HG03045 (cell line): ENCODE measurements around the gene AKT2.
"Not testable (repeated sequence)": the region's sequence is repeated elsewhere in the genome, so short reads cannot be mapped to it uniquely, and the experiment has no call there.

Experiments used
- ATAC-seq: cut with Tn5 transposase; IDR thresholded peaks from one replicate; pipeline ENCODE4 v1.9.1; 2021; ENCODE audit warnings: mild to moderate bottlenecking, moderate library complexity; ENCODE audit not compliant: unreplicated experiment

Gene AKT2

DNA sequence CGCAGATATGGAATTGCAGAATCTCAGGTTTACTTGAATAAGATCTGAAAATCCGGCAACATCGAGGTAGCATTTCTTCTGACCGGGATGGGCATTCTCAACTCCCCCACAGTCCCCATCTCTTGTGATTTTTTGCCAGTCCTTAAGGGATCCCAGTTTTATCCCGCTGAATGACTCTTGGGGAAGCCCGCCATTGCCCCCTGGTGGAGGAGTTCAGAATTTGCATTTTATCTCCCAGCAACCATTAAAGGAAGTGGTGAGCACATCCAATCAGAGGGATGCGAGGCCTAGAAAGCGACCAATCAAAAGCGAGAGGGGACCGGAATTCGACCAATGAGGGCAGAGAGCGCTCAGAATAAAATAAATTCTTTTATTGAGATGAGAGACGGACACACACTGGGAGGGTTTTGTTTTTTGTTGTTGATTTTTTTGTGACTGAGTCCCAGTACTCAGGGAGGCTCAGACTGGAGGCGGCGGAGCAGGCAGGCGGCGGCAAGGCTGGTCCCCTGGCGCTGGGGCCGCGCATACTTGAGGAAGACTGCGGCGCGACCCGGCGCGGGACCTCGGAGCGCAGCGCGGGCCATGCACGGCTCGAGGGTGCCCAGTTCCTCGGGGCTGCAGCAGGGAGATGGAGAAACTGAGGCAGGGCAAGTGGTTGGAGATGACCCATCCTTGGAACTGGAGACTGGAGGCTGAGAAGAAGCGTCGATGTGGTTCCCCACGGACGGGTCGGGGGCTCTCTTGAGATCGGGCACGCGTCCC lies 63.1 kb downstream of the AKT2 start:
- no peak for ATAC-seq

GRCh38 chr19:40220674-40221073 lies 64.5 kb downstream of the AKT2 start:
- no peak for ATAC-seq

DNA sequence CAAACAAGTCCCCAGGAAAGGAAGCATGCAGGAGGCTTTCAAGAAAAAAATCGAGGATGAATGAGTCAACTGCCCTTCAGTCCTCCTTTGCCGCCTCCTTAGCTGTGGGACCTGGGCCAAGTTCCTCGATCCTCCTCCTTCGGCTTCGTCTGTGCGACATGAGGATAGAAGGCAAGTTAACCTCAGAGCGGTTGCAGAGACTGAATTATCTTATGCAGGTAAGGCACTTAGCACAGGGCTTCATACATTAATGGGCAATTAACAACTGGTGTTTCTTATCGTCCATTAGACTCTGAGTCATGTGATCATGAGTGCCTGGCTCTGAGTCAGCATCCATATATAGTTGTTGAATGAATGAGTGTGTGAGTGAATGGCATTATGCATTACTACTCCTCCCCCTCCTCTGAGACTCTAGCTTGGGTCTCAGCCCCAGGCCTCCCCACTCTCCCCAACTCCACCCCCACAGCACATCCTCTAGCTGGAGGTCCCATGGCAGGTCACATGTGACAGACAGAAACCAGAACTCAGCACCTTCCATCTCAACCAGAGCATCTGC lies 65.3 kb downstream of the AKT2 start:
- no peak for ATAC-seq

DNA sequence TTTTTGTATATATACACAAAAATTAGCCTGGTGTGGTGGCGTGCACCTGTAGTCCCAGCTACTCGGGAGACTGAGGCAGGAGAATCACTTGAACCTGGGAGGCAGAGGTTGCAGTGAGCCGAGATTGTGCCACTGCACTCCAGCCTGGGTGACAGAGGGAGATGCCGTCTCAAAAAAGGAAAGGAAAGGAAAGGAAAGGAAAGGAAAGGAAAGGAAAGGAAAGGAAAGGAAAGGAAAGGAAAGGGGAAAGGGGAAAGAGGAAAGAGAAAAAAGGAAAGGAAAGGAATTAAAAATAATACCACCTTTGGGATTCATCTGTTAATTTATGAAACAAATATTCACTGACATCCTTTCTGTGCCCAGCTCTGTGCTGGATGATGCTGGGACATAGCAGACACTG lies 66.1 kb downstream of the AKT2 start:
- ATAC-seq, result not testable (repeated sequence)

GRCh38 chr19:40217934-40218890 lies 66.9 kb downstream of the AKT2 start, which contains the start of gene TTC9B:
Gene TTC9B, minus strand, starts transcription at chr19:40218384. Its CDS starts 3 bp downstream, at chr19:40218381.
- ATAC-seq, result no peak

- ATAC-seq, result no peak
Observed at GRCh38 chr19:40217027-40217810, 67.9 kb downstream of the AKT2 start.

DNA sequence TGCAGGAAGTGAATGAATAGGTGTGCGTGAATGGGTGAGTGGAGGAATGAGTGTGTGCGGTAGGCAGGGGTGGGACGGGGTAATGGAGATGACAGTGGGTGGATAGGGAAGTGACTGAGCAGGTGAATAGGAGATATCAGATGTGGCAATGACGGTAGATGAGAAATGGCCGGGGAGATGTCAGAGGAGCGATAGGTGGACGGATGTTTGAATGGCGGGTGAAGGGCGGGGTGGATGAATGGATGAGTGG lies 68.4 kb downstream of the AKT2 start:
- ATAC-seq, result no peak

GRCh38 chr19:40216013-40216776 lies 69.0 kb downstream of the AKT2 start:
- no peak for ATAC-seq

- no peak for ATAC-seq
Observed at GRCh38 chr19:40214936-40215335, 70.2 kb downstream of the AKT2 start.

DNA sequence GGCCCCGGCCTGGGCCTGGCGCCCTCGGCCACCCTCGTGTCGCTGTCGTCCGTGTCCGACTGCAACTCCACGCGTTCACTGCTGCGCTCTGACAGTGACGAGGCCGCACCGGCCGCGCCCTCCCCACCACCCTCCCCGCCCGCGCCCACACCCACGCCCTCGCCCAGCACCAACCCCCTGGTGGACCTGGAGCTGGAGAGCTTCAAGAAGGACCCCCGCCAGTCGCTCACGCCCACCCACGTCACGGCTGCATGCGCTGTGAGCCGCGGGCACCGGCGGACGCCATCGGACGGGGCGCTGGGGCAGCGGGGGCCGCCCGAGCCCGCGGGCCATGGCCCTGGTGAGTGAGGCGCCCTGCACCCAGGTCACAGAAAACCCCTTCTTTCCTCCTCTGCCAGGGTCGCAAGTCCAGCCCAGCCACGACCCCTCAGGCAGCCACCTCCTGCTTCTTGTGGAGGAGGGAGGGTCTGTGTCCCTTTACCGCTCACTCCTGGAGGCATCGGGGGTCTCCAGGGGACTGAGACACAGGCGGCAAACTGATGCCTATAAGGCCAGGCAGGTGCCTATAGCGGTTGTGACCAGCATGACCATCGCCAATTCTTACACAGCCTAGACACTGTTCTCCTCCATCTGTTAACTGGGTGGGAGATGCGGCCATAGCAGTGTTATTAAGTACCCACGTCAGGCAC lies 71.1 kb downstream of the AKT2 start:
- ATAC-seq, result no peak

- no peak for ATAC-seq
Observed at GRCh38 chr19:40213251-40213829, 71.8 kb downstream of the AKT2 start.

DNA sequence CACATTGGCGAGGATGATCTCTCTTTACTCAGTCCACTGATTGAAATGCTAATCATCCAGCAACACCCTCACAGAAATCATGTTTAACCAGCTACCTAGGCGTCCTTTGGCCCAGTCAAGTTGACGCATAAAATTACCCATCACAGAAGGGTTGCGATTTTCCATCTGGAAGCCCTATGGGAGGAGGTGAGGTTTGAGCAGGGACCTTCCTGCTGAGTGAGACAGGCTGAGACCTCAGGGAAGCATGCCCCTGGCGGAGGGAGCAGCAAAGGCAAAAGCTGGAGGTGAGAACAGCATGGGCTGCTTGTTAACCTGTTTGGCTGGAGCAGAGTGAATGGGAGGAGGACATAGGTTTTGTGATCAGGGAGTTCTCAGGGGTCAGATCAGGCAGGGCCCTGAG lies 74.3 kb downstream of the AKT2 start:
- ATAC-seq, result no peak

GRCh38 chr19:40208602-40209001 lies 76.5 kb downstream of the AKT2 start:
- ATAC-seq, result no peak

- no peak for ATAC-seq
Observed at GRCh38 chr19:40205760-40206159, 79.4 kb downstream of the AKT2 start.

- ATAC-seq, result no peak
Observed at GRCh38 chr19:40204381-40204780, 80.8 kb downstream of the AKT2 start.

DNA sequence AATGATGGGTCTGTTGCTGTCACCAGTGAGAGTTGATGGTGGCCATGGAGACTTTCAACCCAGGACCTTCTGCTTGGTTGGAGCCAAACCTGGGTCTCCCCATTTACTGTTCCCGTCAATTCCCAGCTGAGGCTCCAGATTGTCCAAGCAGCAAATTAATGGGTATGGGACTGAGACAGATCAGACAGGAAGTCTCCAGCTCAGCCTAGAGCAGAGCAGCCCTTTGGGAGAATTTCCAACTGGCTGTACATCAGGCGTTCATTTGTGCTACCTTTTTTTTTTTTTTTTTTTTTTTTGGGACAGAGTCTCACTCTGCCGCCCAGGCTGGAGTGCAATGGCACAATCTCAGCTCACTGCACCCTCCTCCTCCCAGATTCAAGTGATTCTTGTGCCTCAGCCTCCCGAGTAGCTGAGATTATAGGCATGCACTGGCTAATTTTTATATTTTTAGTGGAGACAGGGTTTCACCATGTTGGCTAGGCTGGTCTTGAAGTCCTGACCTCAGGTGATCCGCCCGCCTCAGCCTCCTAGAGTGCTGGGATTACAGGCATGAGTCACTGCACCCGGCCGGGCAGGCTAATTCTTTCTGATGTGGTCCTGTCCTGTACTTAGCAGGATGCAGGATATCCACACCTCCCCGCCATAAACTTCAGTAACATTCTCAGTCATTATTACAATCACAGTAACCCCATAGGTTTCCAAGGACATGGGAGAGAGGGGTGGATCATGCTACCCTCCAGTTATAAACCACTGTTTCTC lies 84.6 kb downstream of the AKT2 start:
- no peak for ATAC-seq

DNA sequence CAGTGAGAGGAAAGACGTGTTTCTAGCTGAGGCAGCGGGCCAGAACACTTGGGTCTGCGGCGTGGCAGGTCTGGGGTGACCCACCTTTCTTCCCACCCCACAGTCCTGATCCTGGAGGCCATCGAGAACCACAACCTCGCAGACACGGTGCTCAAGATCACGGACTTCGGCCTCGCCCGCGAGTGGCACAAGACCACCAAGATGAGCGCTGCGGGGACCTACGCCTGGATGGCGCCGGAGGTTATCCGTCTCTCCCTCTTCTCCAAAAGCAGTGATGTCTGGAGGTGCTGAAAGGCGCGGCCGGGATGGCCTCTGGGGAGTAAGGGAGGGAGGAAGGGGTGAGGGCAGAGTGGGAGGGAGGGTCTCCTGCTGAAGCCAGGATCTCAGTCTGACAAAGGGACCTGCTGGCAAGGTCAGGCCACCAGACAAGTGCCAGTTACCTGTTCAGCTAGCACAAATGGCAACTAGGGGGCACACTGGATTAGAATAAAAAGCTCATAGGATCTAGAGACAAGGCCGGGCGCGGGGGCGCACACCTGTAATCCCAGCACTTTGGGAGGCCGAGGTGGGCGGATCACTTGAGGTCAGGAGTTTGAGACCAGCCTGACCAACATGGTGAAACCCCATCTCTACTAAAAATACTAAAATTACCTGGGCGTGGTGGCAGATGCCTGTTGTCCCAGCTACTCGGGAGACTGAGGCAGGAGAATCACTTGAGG lies 86.7 kb downstream of the AKT2 start:
- no peak for ATAC-seq

DNA sequence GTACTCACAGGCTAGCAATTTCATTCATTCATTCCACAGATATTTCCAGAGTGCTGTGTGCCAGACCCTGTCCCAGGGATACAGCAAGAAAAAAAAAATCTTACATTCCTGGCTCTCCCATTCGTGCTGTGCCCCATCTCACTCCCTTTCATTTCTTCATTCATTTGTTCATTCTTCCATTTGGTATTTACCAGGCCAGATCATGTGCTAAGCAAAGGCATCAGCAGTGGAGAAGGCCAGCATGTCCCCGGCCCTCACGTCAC lies 91.6 kb downstream of the AKT2 start:
- no peak for ATAC-seq
